HG03045 (cell line): Measurements from ENCODE around the gene PPP1R36.
"Not testable (repeated sequence)": the region's sequence is repeated elsewhere in the genome, so short reads cannot be mapped to it uniquely, and the experiment has no call there.

Source experiments
- ATAC-seq: cut with Tn5 transposase; IDR thresholded peaks from one replicate; pipeline ENCODE4 v1.9.1; 2021; ENCODE audit warnings: mild to moderate bottlenecking, moderate library complexity; ENCODE audit not compliant: unreplicated experiment

Gene PPP1R36

GRCh38 chr14:64563696-64564095 lies 13.9 kb downstream of the PPP1R36 start:
- ATAC-seq: no peak

- ATAC-seq: no peak
These were observed 16.9 kb downstream of the PPP1R36 start for GRCh38 chr14:64566651-64567122.

- no peak for ATAC-seq
These were observed 19.4 kb downstream of the PPP1R36 start for GRCh38 chr14:64569138-64569631.

GRCh38 chr14:64569646-64570045 lies 19.9 kb downstream of the PPP1R36 start:
- not testable (repeated sequence) for ATAC-seq

- no peak for ATAC-seq
These were observed 22.8 kb downstream of the PPP1R36 start for GRCh38 chr14:64572386-64573104.

GRCh38 chr14:64573109-64573508 lies 23.3 kb downstream of the PPP1R36 start:
- no peak for ATAC-seq

GRCh38 chr14:64574371-64575107 lies 24.8 kb downstream of the PPP1R36 start:
- ATAC-seq: no peak

- ATAC-seq: no peak
These were observed 27.4 kb downstream of the PPP1R36 start for GRCh38 chr14:64577211-64577610.

- no peak for ATAC-seq
These were observed 30.7 kb downstream of the PPP1R36 start for GRCh38 chr14:64580467-64580866.

GRCh38 chr14:64581363-64581762 lies 31.6 kb downstream of the PPP1R36 start:
- no peak for ATAC-seq

- no peak for ATAC-seq
These were observed 32.1 kb downstream of the PPP1R36 start for GRCh38 chr14:64581817-64582216.

- no peak for ATAC-seq
These were observed 34.4 kb downstream of the PPP1R36 start for GRCh38 chr14:64584190-64584589.

- ATAC-seq: no peak
These were observed 42.0 kb downstream of the PPP1R36 start for GRCh38 chr14:64591809-64592208.

- no peak for ATAC-seq
These were observed 44.7 kb downstream of the PPP1R36 start for GRCh38 chr14:64594438-64594837.

GRCh38 chr14:64598404-64598803 lies 48.6 kb downstream of the PPP1R36 start:
- ATAC-seq: no peak

- ATAC-seq: no peak
These were observed 51.8 kb downstream of the PPP1R36 start for GRCh38 chr14:64601571-64601970.

GRCh38 chr14:64602826-64603225 lies 53.1 kb downstream of the PPP1R36 start:
- ATAC-seq: no peak

GRCh38 chr14:64604001-64604400 lies 54.2 kb downstream of the PPP1R36 start:
- ATAC-seq: no peak

- no peak for ATAC-seq
These were observed 55.1 kb downstream of the PPP1R36 start for GRCh38 chr14:64604881-64605280.

GRCh38 chr14:64605926-64606685 lies 56.3 kb downstream of the PPP1R36 start:
- no peak for ATAC-seq

GRCh38 chr14:64610049-64610746 lies 60.4 kb downstream of the PPP1R36 start:
- ATAC-seq: no peak
